Neural progenitor cell (in vitro differentiated cells): Measurements from ENCODE around the gene TEPSIN. TPM values are rescaled to one million over a fixed set of nuclear protein-coding genes. Genes with fewer than 3 reads are reported as not detected.

ENCODE experiments used
- DNase-seq: peaks from one replicate; pipeline ENCODE4 v3.0.0-alpha.2; 2016; ENCODE audit warnings: low spot score
- H2AFZ ChIP-seq: fragments of 200-600 bp; sonication (generic); replicated peaks from 2 replicates; pipeline ENCODE4 v1.6.1; 2016; ENCODE audit warnings: antibody characterized with exemption
- H3F3A ChIP-seq: fragments of 200-600 bp; sonication (generic); 2 replicates; pipeline ENCODE4 v1.6.1; 2016; ENCODE audit warnings: antibody characterized with exemption, low read depth
- H3K27ac ChIP-seq: fragments of 200-600 bp; sonication (generic); 2 replicates; pipeline ENCODE4 v1.5.1; 2016; ENCODE audit warnings: mild to moderate bottlenecking
- H3K27me3 ChIP-seq: fragments of 200-600 bp; sonication (generic); 2 replicates; pipeline ENCODE4 v1.6.1; 2016; ENCODE audit warnings: mild to moderate bottlenecking, moderate library complexity
- H3K36me3 ChIP-seq: fragments of 200-600 bp; sonication (generic); 2 replicates; pipeline ENCODE4 v1.5.1; 2016
- H3K4me1 ChIP-seq: fragments of 200-600 bp; sonication (generic); 2 replicates; pipeline ENCODE4 v1.6.1; 2016; ENCODE audit warnings: mixed run types
- H3K4me2 ChIP-seq: fragments of 200-600 bp; sonication (generic); 2 replicates; pipeline ENCODE4 v1.6.1; 2016
- H3K4me3 ChIP-seq: fragments of 200-600 bp; sonication (generic); 2 replicates; pipeline ENCODE4 v1.5.1; 2016
- H3K79me2 ChIP-seq: fragments of 200-600 bp; sonication (generic); 2 replicates; pipeline ENCODE4 v1.6.1; 2016; ENCODE audit warnings: low read depth
- H3K9ac ChIP-seq: fragments of 200-600 bp; sonication (generic); 2 replicates; pipeline ENCODE4 v1.6.1; 2016
- H3K9me3 ChIP-seq: fragments of 200-600 bp; sonication (generic); 2 replicates; pipeline ENCODE4 v1.5.1; 2016; ENCODE audit warnings: low read depth
- H4K20me1 ChIP-seq: fragments of 200-600 bp; sonication (generic); 2 replicates; pipeline ENCODE4 v1.6.1; 2016; ENCODE audit warnings: low read depth
- H3K27ac Mint-ChIP-seq: 3 replicates; pipeline ENCODE4 v1.8.0; 2021; ENCODE audit warnings: mixed read lengths
- H3K27me3 Mint-ChIP-seq: 2 replicates; pipeline ENCODE4 v1.8.0; 2022; ENCODE audit warnings: low read depth, mild to moderate bottlenecking, inconsistent platforms, moderate library complexity, mixed read lengths; ENCODE audit not compliant: insufficient read depth
- H3K36me3 Mint-ChIP-seq: 3 replicates; pipeline ENCODE4 v1.8.0; 2021; ENCODE audit warnings: mixed read lengths
- H3K4me1 Mint-ChIP-seq: 3 replicates; pipeline ENCODE4 v1.8.0; 2021; ENCODE audit warnings: mixed read lengths
- H3K4me3 Mint-ChIP-seq: 3 replicates; pipeline ENCODE4 v1.8.0; 2021; ENCODE audit warnings: mild to moderate bottlenecking, moderate library complexity, mixed read lengths
- H3K9me3 Mint-ChIP-seq: 3 replicates; pipeline ENCODE4 v1.8.0; 2020; ENCODE audit warnings: mixed read lengths
- CTCF ChIP-seq: fragments of 200-600 bp; sonication (generic); IDR thresholded peaks from 2 replicates; pipeline ENCODE4 v1.5.1; 2017; ENCODE audit warnings: antibody characterized with exemption, mild to moderate bottlenecking
- EZH2 ChIP-seq: fragments of 200-600 bp; sonication (generic); IDR thresholded peaks from 2 replicates; pipeline ENCODE4 v1.6.1; 2017; ENCODE audit warnings: antibody characterized with exemption, mild to moderate bottlenecking, moderate library complexity
- EZH2phosphoT487 ChIP-seq: fragments of 200-600 bp; sonication (generic); IDR thresholded peaks from 2 replicates; pipeline ENCODE4 v1.6.1; 2017; ENCODE audit warnings: antibody characterized with exemption
- total RNA-seq: library from RNA; depleted of rRNA; stranded (reverse); fragments of >200 nt; gene quantifications from 2 replicates; pipeline ENCODE4 v1.2.3, GENCODE V29; 2015; ENCODE audit warnings: low replicate concordance

Gene TEPSIN
- total RNA-seq, 1 donor from 2014 or later = 20.6 TPM

GRCh38 chr17:81198826-81199481 is 39.9 kb downstream of the TEPSIN start:
- Histone ChIP-seq H3F3A (no peaks in the 10 kb centered on the region), H3K4me2 (no peak overlapping the region), H3K4me3 (no peak overlapping the region), H3K27me3 (no peaks in the 10 kb centered on the region), H2AFZ (no peak overlapping the region), H4K20me1 (no peaks in the 10 kb centered on the region), H3K9ac (no peak overlapping the region), H3K36me3 (no peaks in the 10 kb centered on the region), H3K79me2 (no peaks in the 10 kb centered on the region), H3K27ac (no peak overlapping the region), H3K9me3 (no peaks in the 10 kb centered on the region), H3K4me1 (no peaks in the 10 kb centered on the region)
- no peak overlapping the region for H3K27ac Mint-ChIP-seq
- no peaks in the 10 kb centered on the region for H3K27me3 Mint-ChIP-seq
- no peaks in the 10 kb centered on the region for H3K9me3 Mint-ChIP-seq
- peaks cover 2% of the 10 kb centered on the region for H3K4me1 Mint-ChIP-seq
- DNase-seq = no peak
- TF ChIP-seq CTCF (no peak), EZH2phosphoT487 (no peak), EZH2 (no peak)
- peaks cover 5% of the 10 kb centered on the region for H3K36me3 Mint-ChIP-seq
- no peak overlapping the region for H3K4me3 Mint-ChIP-seq

- Mint-ChIP-seq H3K27ac (no peak overlapping the region), H3K4me3 (no peak overlapping the region), H3K9me3 (no peaks in the 10 kb centered on the region), H3K27me3 (no peaks in the 10 kb centered on the region), H3K36me3 (peaks cover 5% of the 10 kb centered on the region), H3K4me1 (peaks cover 2% of the 10 kb centered on the region)
- H3K4me3 ChIP-seq = no peak overlapping the region
- H3K4me1 ChIP-seq = no peaks in the 10 kb centered on the region
- no peak overlapping the region for H3K4me2 ChIP-seq
- no peaks in the 10 kb centered on the region for H3K27me3 ChIP-seq
- TF ChIP-seq EZH2 = no peak
- no peak for TF ChIP-seq CTCF
- TF ChIP-seq EZH2phosphoT487 = no peak
- H3K36me3 ChIP-seq = no peaks in the 10 kb centered on the region
- H2AFZ ChIP-seq = no peak overlapping the region
- no peaks in the 10 kb centered on the region for H3F3A ChIP-seq
- no peaks in the 10 kb centered on the region for H3K9me3 ChIP-seq
- no peaks in the 10 kb centered on the region for H4K20me1 ChIP-seq
- H3K9ac ChIP-seq = no peak overlapping the region
- no peaks in the 10 kb centered on the region for H3K79me2 ChIP-seq
- H3K27ac ChIP-seq = no peak overlapping the region
- DNase-seq = no peak
Observed at GRCh38 chr17:81197831-81198490, 40.9 kb downstream of the TEPSIN start.

- no peak for DNase-seq
- Histone ChIP-seq H3F3A (no peaks in the 10 kb centered on the region), H4K20me1 (no peaks in the 10 kb centered on the region), H3K9me3 (no peaks in the 10 kb centered on the region), H3K27ac (no peak overlapping the region), H3K4me1 (no peaks in the 10 kb centered on the region), H3K36me3 (no peaks in the 10 kb centered on the region), H3K79me2 (no peaks in the 10 kb centered on the region), H2AFZ (no peak overlapping the region), H3K27me3 (no peaks in the 10 kb centered on the region), H3K4me2 (no peak overlapping the region), H3K4me3 (no peak overlapping the region), H3K9ac (no peak overlapping the region)
- Mint-ChIP-seq H3K9me3 (no peaks in the 10 kb centered on the region), H3K27ac (no peak overlapping the region), H3K4me1 (peaks cover 2% of the 10 kb centered on the region), H3K4me3 (no peak overlapping the region), H3K36me3 (peaks cover 5% of the 10 kb centered on the region), H3K27me3 (no peaks in the 10 kb centered on the region)
- TF ChIP-seq EZH2 = no peak
- no peak for TF ChIP-seq EZH2phosphoT487
- TF ChIP-seq CTCF = no peak
Observed at GRCh38 chr17:81197409-81197795, 41.5 kb downstream of the TEPSIN start.
